ENCODE data around the gene DZIP3. TPM values are rescaled to one million over a fixed set of nuclear protein-coding genes. Genes with fewer than 3 reads are reported as not detected.

Gene DZIP3
- total and polyA plus RNA-seq, 2 of the 8 experiments (the other 6 are each of a cell fraction or from before 2014, with no cell fraction given), result 10.4 to 24.3 TPM

- TF ChIP-seq RFX5 (IDR thresholded peaks at IDR 0.05; ENCODE audit: borderline replicate concordance, low read depth, low read length) (no peak), BACH1 (IDR thresholded peaks at IDR 0.05; ENCODE audit: low read length) (no peak), BCL11A (IDR thresholded peaks at IDR 0.05; ENCODE audit: low read depth in 2 of 2, low read length in 2 of 2) (no peak), EP300 (IDR thresholded peaks at IDR 0.05; ENCODE audit: borderline replicate concordance in 1 of 2, low read depth in 2 of 2, low read length in 2 of 2) (no peak), SP4 (IDR thresholded peaks at IDR 0.05; ENCODE audit: low read length) (no peak), MAFK (IDR thresholded peaks at IDR 0.05; ENCODE audit: low read depth, low read length) (no peak), SP2 (IDR thresholded peaks at IDR 0.05; ENCODE audit: low read length) (no peak), ZNF274 (IDR thresholded peaks at IDR 0.05; ENCODE audit: borderline replicate concordance, extremely low read depth, low read length) (no peak), RAD21 (IDR thresholded peaks at IDR 0.05 in 1 of 2, conservative IDR thresholded peaks at IDR 0.05 in 1 of 2; ENCODE audit: low read depth in 2 of 2, low read length in 2 of 2) (no peak)
These were observed 124.3 kb downstream of the DZIP3 start (continued) for GRCh38 chr3:108713816-108714215.

Measured in H1 (cell line).